Neural cell (in vitro differentiated cells): ENCODE results near the gene UACA. TPM values are rescaled to one million over a fixed set of nuclear protein-coding genes. Genes with fewer than 3 reads are reported as not detected.

Experiments used
- H2AFZ ChIP-seq: fragments of 200-600, 300-800 bp; sonication (generic), shearing (Covaris generic); 2 replicates; pipeline ENCODE4 v1.6.0; 2014; ENCODE audit warnings: low read depth, mild to moderate bottlenecking, antibody characterized with exemption, low read length, moderate library complexity
- H3F3A ChIP-seq: fragments of 200-600 bp; shearing (Covaris generic); 2 replicates; pipeline ENCODE4 v1.6.1; 2016; ENCODE audit warnings: mild to moderate bottlenecking, moderate library complexity, mixed read lengths, antibody characterized with exemption, low read length; ENCODE audit not compliant: insufficient read depth, poor library complexity, severe bottlenecking
- H3K27ac ChIP-seq: fragments of 200-600, 300-800 bp; sonication (generic), shearing (Covaris generic); 2 replicates; pipeline ENCODE4 v1.5.1; 2014; ENCODE audit warnings: mild to moderate bottlenecking, low read length, moderate library complexity
- H3K27me3 ChIP-seq: fragments of 300-800, 200-600 bp; sonication (generic), shearing (Covaris generic); 2 replicates; pipeline ENCODE4 v1.6.0; 2014; ENCODE audit warnings: mild to moderate bottlenecking, low read depth, low read length, moderate library complexity; ENCODE audit not compliant: insufficient read depth
- H3K36me3 ChIP-seq: fragments of 300-800, 200-600 bp; sonication (generic), shearing (Covaris generic); 2 replicates; pipeline ENCODE4 v1.5.1; 2014; ENCODE audit warnings: mild to moderate bottlenecking, antibody characterized with exemption, low read length, moderate library complexity; ENCODE audit not compliant: insufficient read depth
- H3K4me2 ChIP-seq: fragments of 300-800, 200-600 bp; sonication (generic), shearing (Covaris generic); 2 replicates; pipeline ENCODE4 v1.6.0; 2014; ENCODE audit warnings: mild to moderate bottlenecking, low read length
- H3K4me3 ChIP-seq: fragments of 300-800, 200-600 bp; sonication (generic), shearing (Covaris generic); 2 replicates; pipeline ENCODE4 v1.5.1; 2014; ENCODE audit warnings: mild to moderate bottlenecking, low read length, moderate library complexity
- H3K79me2 ChIP-seq: fragments of 200-600 bp; shearing (Covaris generic); replicated peaks from 2 replicates; pipeline ENCODE4 v1.6.0; 2014; ENCODE audit warnings: mild to moderate bottlenecking, low read length, moderate library complexity; ENCODE audit not compliant: insufficient read depth
- H3K9ac ChIP-seq: fragments of 300-800, 200-600 bp; sonication (generic), shearing (Covaris generic); 2 replicates; pipeline ENCODE4 v1.6.1; 2016; ENCODE audit warnings: mild to moderate bottlenecking, low read length, mixed read lengths
- H3K9me2 ChIP-seq: fragments of 200-600 bp; shearing (Covaris generic); 2 replicates; pipeline ENCODE4 v1.6.1; 2016; ENCODE audit warnings: mild to moderate bottlenecking, low read length, mixed read lengths; ENCODE audit not compliant: insufficient read depth
- H3K9me3 ChIP-seq: fragments of 200-600, 300-800 bp; sonication (generic), shearing (Covaris generic); 2 replicates; pipeline ENCODE4 v1.6.1; 2016; ENCODE audit warnings: mild to moderate bottlenecking, mixed run types, low read length, moderate library complexity, mixed read lengths
- H4K20me1 ChIP-seq: fragments of 200-600 bp; shearing (Covaris generic); 2 replicates; pipeline ENCODE4 v1.6.1; 2016; ENCODE audit warnings: mild to moderate bottlenecking, mixed run types; ENCODE audit not compliant: insufficient read depth
- EP300 ChIP-seq: fragments of 450-650 bp; conservative IDR thresholded peaks from 2 replicates; pipeline ENCODE4 v1.6.1; 2014; ENCODE audit warnings: antibody characterized with exemption, mild to moderate bottlenecking, moderate library complexity; ENCODE audit not compliant: poor library complexity, severe bottlenecking
- EZH2 ChIP-seq: fragments of 200-600, 300-800 bp; shearing (Covaris generic), sonication (generic); IDR thresholded peaks from 2 replicates; pipeline ENCODE4 v1.6.1; 2014; ENCODE audit warnings: antibody characterized with exemption, low read length, borderline replicate concordance, mild to moderate bottlenecking; ENCODE audit not compliant: insufficient read depth, poor library complexity, severe bottlenecking
- MXI1 ChIP-seq: fragments of 450-650 bp; conservative IDR thresholded peaks from 2 replicates; pipeline ENCODE4 v1.6.1; 2014; ENCODE audit warnings: antibody characterized with exemption, mild to moderate bottlenecking; ENCODE audit not compliant: poor library complexity, severe bottlenecking
- POLR2AphosphoS5 ChIP-seq: IDR thresholded peaks from 2 replicates; pipeline ENCODE4 v1.6.1; 2012
- RAD21 ChIP-seq: fragments of 450-650 bp; conservative IDR thresholded peaks from 2 replicates; pipeline ENCODE4 v1.6.1; 2014; ENCODE audit warnings: antibody characterized with exemption, mild to moderate bottlenecking, moderate library complexity
- SMC3 ChIP-seq: fragments of 450-650 bp; conservative IDR thresholded peaks from 2 replicates; pipeline ENCODE4 v1.6.1; 2014; ENCODE audit warnings: antibody characterized with exemption, mild to moderate bottlenecking, moderate library complexity; ENCODE audit not compliant: poor library complexity
- TAF1 ChIP-seq: IDR thresholded peaks from 2 replicates; pipeline ENCODE4 v1.6.1; 2012; ENCODE audit warnings: low read depth
- polyA plus RNA-seq: library from polyadenylated mRNA; depleted of rRNA; stranded (reverse); fragments of >200 nt; gene quantifications from 2 replicates; pipeline ENCODE4 v1.2.3, GENCODE V29; 2014
- TF ChIP-seq, protein P1 (sequence below): fragments of 450-650 bp; IDR thresholded peaks from 2 replicates; pipeline ENCODE4 v1.5.1; 2014; ENCODE audit warnings: antibody characterized with exemption, mild to moderate bottlenecking, moderate library complexity; ENCODE audit not compliant: poor library complexity, severe bottlenecking
- TF ChIP-seq, protein P2 (sequence below): IDR thresholded peaks from 2 replicates; pipeline ENCODE4 v1.6.1; 2012; ENCODE audit warnings: borderline replicate concordance

The UACA gene
- polyA plus RNA-seq, 1 donor from 2014 or later: 0.10 TPM

DNA sequence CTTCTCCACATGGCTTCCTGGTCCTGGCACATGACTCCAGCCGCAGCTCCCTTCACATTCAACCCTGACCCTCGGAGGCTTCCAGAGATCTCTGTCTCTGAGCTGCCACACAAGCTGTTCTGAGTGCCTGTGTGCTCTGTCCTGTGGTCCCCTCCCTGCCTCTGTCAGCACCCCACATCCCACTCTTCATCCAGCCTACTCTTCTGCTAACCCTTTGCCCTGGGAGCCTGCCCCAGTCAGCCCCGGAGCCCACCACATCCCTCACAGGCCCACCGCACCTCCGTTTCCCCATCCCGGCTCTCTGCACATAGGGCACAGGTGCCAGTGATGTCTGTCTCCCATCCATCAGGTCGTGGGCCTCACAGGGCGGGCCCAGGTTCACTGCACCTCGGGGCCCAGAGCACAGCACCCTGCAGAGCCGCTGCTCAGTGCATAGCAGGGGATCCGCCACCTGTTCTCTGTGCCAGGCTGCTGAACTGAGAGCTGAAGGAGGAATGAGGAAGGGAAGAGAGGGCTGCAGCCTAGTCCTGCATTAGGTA, 133.6 kb downstream of the UACA start:
- TF ChIP-seq RAD21 (no peak), EZH2 (no peak), EP300 (no peak), MXI1 (no peak), SMC3 (no peak)
- TF ChIP-seq, protein P1, sequence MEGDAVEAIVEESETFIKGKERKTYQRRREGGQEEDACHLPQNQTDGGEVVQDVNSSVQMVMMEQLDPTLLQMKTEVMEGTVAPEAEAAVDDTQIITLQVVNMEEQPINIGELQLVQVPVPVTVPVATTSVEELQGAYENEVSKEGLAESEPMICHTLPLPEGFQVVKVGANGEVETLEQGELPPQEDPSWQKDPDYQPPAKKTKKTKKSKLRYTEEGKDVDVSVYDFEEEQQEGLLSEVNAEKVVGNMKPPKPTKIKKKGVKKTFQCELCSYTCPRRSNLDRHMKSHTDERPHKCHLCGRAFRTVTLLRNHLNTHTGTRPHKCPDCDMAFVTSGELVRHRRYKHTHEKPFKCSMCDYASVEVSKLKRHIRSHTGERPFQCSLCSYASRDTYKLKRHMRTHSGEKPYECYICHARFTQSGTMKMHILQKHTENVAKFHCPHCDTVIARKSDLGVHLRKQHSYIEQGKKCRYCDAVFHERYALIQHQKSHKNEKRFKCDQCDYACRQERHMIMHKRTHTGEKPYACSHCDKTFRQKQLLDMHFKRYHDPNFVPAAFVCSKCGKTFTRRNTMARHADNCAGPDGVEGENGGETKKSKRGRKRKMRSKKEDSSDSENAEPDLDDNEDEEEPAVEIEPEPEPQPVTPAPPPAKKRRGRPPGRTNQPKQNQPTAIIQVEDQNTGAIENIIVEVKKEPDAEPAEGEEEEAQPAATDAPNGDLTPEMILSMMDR: no peak
- H2AFZ ChIP-seq: no peak overlapping the region
- no peak overlapping the region for H3K4me3 ChIP-seq

DNA sequence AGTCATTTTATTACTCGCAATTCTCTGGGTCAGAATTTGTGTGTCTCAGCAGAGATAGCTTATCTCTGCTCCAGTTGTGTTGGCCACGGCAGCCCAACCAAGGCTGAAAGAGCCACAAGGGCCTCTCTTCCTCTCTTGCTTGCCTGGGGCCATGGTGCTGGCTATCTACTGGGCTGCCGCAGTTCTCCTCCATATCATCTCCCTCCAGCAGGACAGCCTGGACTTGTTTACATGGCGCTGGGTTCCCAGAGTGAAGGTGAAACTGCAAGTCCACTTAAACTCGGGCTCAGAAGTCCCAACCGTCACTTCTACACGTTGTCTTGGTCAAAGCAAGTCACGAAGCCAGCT, 134.8 kb downstream of the UACA start:
- H2AFZ ChIP-seq: no peak overlapping the region
- no peak overlapping the region for H3K4me3 ChIP-seq
- no peaks in the 10 kb centered on the region for H3F3A ChIP-seq
- H3K4me2 ChIP-seq: no peak overlapping the region
- H3K9ac ChIP-seq: no peak overlapping the region
- no peak for TF ChIP-seq TAF1
- TF ChIP-seq MXI1: no peak
- TF ChIP-seq POLR2AphosphoS5: no peak
- no peak for TF ChIP-seq EP300
- TF ChIP-seq SMC3: no peak
- no peaks in the 10 kb centered on the region for H4K20me1 ChIP-seq
- no peaks in the 10 kb centered on the region for H3K27me3 ChIP-seq
- no peak overlapping the region for H3K27ac ChIP-seq
- no peaks in the 10 kb centered on the region for H3K9me2 ChIP-seq
- H3K79me2 ChIP-seq: no peaks in the 10 kb centered on the region
- H3K36me3 ChIP-seq: no peaks in the 10 kb centered on the region
- no peaks in the 10 kb centered on the region for H3K9me3 ChIP-seq

More for the DNA sequence above, 133.6 kb downstream of the UACA start:
- Histone ChIP-seq H3K36me3 (no peaks in the 10 kb centered on the region), H3K9ac (no peak overlapping the region), H3K79me2 (no peaks in the 10 kb centered on the region), H3K4me2 (no peak overlapping the region), H3K9me2 (no peaks in the 10 kb centered on the region), H3F3A (no peaks in the 10 kb centered on the region), H4K20me1 (no peaks in the 10 kb centered on the region), H3K27me3 (no peaks in the 10 kb centered on the region), H3K27ac (no peak overlapping the region), H3K9me3 (no peaks in the 10 kb centered on the region)

DNA sequence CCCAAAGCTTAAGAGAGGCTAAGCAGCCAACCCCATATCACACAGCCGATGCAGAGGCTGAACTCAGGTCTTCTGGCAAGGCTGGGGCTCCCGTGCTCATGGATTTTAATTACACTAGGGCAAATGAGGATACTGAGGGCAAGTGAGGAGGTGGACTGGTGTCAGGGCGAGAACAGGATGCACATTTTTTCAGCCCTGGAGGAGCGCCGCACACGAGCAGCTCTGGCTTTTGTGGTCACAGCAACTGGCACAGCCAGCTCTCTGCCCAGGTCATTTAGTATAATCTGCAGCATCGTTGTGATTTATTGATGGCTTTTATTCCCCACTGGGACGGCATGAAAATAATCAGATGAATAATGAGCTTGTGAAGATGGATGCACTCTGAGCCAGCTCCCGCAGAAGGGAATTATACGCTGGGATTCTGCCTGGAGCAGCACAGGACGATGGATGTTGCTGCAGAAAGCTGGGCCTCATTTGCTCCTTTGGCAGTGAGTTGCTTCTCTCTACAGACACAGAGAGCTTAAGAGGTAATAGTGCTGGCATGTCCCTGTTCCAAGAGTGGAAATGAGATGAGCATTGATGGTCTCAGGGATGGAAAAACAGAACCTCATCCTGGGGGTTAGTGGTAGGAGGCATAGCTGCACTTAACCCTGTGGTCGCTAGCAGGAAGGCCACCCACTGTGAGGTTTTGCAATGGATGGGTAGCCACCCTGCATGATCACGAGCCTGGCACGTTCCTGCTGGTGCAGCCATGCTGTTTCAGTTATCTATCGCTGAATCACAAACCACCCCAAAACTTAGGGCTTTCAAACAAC, 135.4 kb downstream of the UACA start:
- Histone ChIP-seq H4K20me1 (no peaks in the 10 kb centered on the region), H3F3A (no peaks in the 10 kb centered on the region), H3K9ac (no peak overlapping the region), H3K4me3 (no peak overlapping the region), H3K4me2 (no peak overlapping the region), H3K9me3 (no peaks in the 10 kb centered on the region), H3K36me3 (no peaks in the 10 kb centered on the region), H3K27me3 (no peaks in the 10 kb centered on the region), H3K79me2 (no peaks in the 10 kb centered on the region), H3K27ac (no peak overlapping the region), H3K9me2 (no peaks in the 10 kb centered on the region), H2AFZ (no peak overlapping the region)
- no peak for TF ChIP-seq MXI1
- no peak for TF ChIP-seq EP300
- TF ChIP-seq, protein P2, sequence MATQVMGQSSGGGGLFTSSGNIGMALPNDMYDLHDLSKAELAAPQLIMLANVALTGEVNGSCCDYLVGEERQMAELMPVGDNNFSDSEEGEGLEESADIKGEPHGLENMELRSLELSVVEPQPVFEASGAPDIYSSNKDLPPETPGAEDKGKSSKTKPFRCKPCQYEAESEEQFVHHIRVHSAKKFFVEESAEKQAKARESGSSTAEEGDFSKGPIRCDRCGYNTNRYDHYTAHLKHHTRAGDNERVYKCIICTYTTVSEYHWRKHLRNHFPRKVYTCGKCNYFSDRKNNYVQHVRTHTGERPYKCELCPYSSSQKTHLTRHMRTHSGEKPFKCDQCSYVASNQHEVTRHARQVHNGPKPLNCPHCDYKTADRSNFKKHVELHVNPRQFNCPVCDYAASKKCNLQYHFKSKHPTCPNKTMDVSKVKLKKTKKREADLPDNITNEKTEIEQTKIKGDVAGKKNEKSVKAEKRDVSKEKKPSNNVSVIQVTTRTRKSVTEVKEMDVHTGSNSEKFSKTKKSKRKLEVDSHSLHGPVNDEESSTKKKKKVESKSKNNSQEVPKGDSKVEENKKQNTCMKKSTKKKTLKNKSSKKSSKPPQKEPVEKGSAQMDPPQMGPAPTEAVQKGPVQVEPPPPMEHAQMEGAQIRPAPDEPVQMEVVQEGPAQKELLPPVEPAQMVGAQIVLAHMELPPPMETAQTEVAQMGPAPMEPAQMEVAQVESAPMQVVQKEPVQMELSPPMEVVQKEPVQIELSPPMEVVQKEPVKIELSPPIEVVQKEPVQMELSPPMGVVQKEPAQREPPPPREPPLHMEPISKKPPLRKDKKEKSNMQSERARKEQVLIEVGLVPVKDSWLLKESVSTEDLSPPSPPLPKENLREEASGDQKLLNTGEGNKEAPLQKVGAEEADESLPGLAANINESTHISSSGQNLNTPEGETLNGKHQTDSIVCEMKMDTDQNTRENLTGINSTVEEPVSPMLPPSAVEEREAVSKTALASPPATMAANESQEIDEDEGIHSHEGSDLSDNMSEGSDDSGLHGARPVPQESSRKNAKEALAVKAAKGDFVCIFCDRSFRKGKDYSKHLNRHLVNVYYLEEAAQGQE: no peak
- no peak for TF ChIP-seq EZH2
